Spinal cord (tissue), 10 donors: ENCODE data around the gene AHCYL1. TPM values are rescaled to one million over a fixed set of nuclear protein-coding genes. Genes with fewer than 3 reads are reported as not detected.

Experiments used
- DNase-seq, 6 donors: peaks; one replicate each; pipeline versions ENCODE4 v3.0.0 to v3.0.0-alpha.2; 2013 to 2015; ENCODE audit warnings: low spot score in 6 of 6, low read depth in 4 of 6
- H3K27ac ChIP-seq: one replicate; pipeline ENCODE4 v1.5.1; 2013; ENCODE audit warnings: low read depth, low read length, control low read depth
- H3K27me3 ChIP-seq: one replicate; pipeline ENCODE4 v1.6.1; 2013; ENCODE audit warnings: low read length; ENCODE audit not compliant: control insufficient read depth, insufficient read depth
- H3K36me3 ChIP-seq: one replicate; pipeline ENCODE4 v1.6.1; 2013; ENCODE audit warnings: low read length; ENCODE audit not compliant: control insufficient read depth, insufficient read depth
- H3K4me1 ChIP-seq: one replicate; pipeline ENCODE4 v1.6.1; 2013; ENCODE audit warnings: low read length; ENCODE audit not compliant: control insufficient read depth, insufficient read depth
- H3K4me3 ChIP-seq: one replicate; pipeline ENCODE4 v1.5.1; 2013; ENCODE audit warnings: low read depth, low read length, control low read depth
- H3K9me3 ChIP-seq: one replicate; pipeline ENCODE4 v1.6.1; 2013; ENCODE audit warnings: low read length; ENCODE audit not compliant: control insufficient read depth, insufficient read depth
- WGBS: methylation state at CpG from one replicate; pipeline ENCODE4 v1.1.5; 2013; ENCODE audit warnings: missing lambda C conversion rate; ENCODE audit not compliant: insufficient coverage; 5-methylcytosine and 5-hydroxymethylcytosine counted together
- polyA plus RNA-seq, 2 donors: library from polyadenylated mRNA; unstranded; fragments of 120-200 nt; gene quantifications; one replicate each; pipeline ENCODE4 v1.2.1, GENCODE V29; 2013; ENCODE audit not compliant: insufficient read length in 2 of 2
- total RNA-seq, 2 donors: library from RNA; depleted of rRNA in 1 of 2; stranded (reverse); fragments of 120-200 nt in 1 of 2; fragments of >200 nt in 1 of 2; gene quantifications; one replicate each; pipeline versions ENCODE4 v1.2.3 to v1.2.4, GENCODE V29; 2013 to 2014
- donor health status: healthy.

Gene AHCYL1
- total and polyA plus RNA-seq, 4 donors = 64.4 to 136 (median 98.3) TPM

GRCh38 chr1:109971559-109971958 lies 13.0 kb upstream of the AHCYL1 start:
- WGBS = no CpG with 5 or more reads among the region's 1 CpG
- no peak for DNase-seq
- Histone ChIP-seq H3K27ac (no peak overlapping the region), H3K9me3 (no peaks in the 10 kb centered on the region), H3K36me3 (no peaks in the 10 kb centered on the region), H3K4me3 (no peak overlapping the region), H3K4me1 (no peaks in the 10 kb centered on the region), H3K27me3 (no peaks in the 10 kb centered on the region)

- Histone ChIP-seq H3K27ac (no peak overlapping the region), H3K27me3 (no peaks in the 10 kb centered on the region), H3K9me3 (no peaks in the 10 kb centered on the region), H3K4me1 (no peaks in the 10 kb centered on the region), H3K36me3 (no peaks in the 10 kb centered on the region), H3K4me3 (no peak overlapping the region)
- DNase-seq = no peak
- 100% methylated on average over 1 of the region's 3 CpGs for WGBS
Observed at GRCh38 chr1:109974191-109974590, 10.4 kb upstream of the AHCYL1 start.

- Histone ChIP-seq H3K4me1 (no peaks in the 10 kb centered on the region), H3K36me3 (no peaks in the 10 kb centered on the region), H3K9me3 (no peaks in the 10 kb centered on the region), H3K4me3 (no peak overlapping the region), H3K27ac (no peak overlapping the region), H3K27me3 (no peaks in the 10 kb centered on the region)
- DNase-seq = no peak
- 80% methylated on average over 2 of the region's 3 CpGs for WGBS
Observed at GRCh38 chr1:109975718-109976117, 8.8 kb upstream of the AHCYL1 start.

- Histone ChIP-seq H3K9me3 (no peaks in the 10 kb centered on the region), H3K36me3 (no peaks in the 10 kb centered on the region), H3K27ac (no peak overlapping the region), H3K4me3 (no peak overlapping the region), H3K4me1 (no peaks in the 10 kb centered on the region), H3K27me3 (no peaks in the 10 kb centered on the region)
- DNase-seq = no peak
- WGBS = 89% methylated on average over 2 of the region's 4 CpGs
Observed at GRCh38 chr1:109976762-109977161, 7.8 kb upstream of the AHCYL1 start.

- H3K27ac ChIP-seq = no peak overlapping the region
- 92% methylated on average over 4 of the region's 8 CpGs for WGBS
- no peak for DNase-seq
Observed at GRCh38 chr1:109977225-109977624, 7.3 kb upstream of the AHCYL1 start.

GRCh38 chr1:109977657-109978378 lies 6.7 kb upstream of the AHCYL1 start:
- Histone ChIP-seq H3K4me3 (no peak overlapping the region), H3K4me1 (no peaks in the 10 kb centered on the region), H3K36me3 (no peaks in the 10 kb centered on the region), H3K9me3 (no peaks in the 10 kb centered on the region), H3K27ac (no peak overlapping the region), H3K27me3 (no peaks in the 10 kb centered on the region)
- 89% methylated on average over 12 of the region's 12 CpGs for WGBS
- no peak for DNase-seq

More at GRCh38 chr1:109977225-109977624, 7.3 kb upstream of the AHCYL1 start:
- Histone ChIP-seq H3K27me3 (no peaks in the 10 kb centered on the region), H3K4me1 (no peaks in the 10 kb centered on the region), H3K36me3 (no peaks in the 10 kb centered on the region), H3K4me3 (no peak overlapping the region), H3K9me3 (no peaks in the 10 kb centered on the region)

GRCh38 chr1:109978761-109979488 lies 5.6 kb upstream of the AHCYL1 start:
- Histone ChIP-seq H3K4me3 (no peak overlapping the region), H3K4me1 (peaks cover 2% of the 10 kb centered on the region), H3K27ac (no peak overlapping the region), H3K9me3 (no peaks in the 10 kb centered on the region), H3K27me3 (no peaks in the 10 kb centered on the region), H3K36me3 (no peaks in the 10 kb centered on the region)
- WGBS = 86% methylated on average over 8 of the region's 9 CpGs
- DNase-seq = no peak

GRCh38 chr1:109979489-109980091 lies 5.0 kb upstream of the AHCYL1 start:
- no peaks in the 10 kb centered on the region for H3K36me3 ChIP-seq

GRCh38 chr1:109980324-109981003 lies 4.1 kb upstream of the AHCYL1 start:
- Histone ChIP-seq H3K4me1 (peaks cover 11% of the 10 kb centered on the region), H3K9me3 (no peaks in the 10 kb centered on the region), H3K27me3 (no peaks in the 10 kb centered on the region), H3K36me3 (no peaks in the 10 kb centered on the region), H3K27ac (no peak overlapping the region), H3K4me3 (no peak overlapping the region)
- WGBS = 71% methylated on average over 6 of the region's 6 CpGs
- DNase-seq = no peak

More at GRCh38 chr1:109979489-109980091, 5.0 kb upstream of the AHCYL1 start:
- H3K4me3 ChIP-seq = no peak overlapping the region
- 69% methylated on average over 3 of the region's 5 CpGs for WGBS
- DNase-seq = no peak
- no peaks in the 10 kb centered on the region for H3K9me3 ChIP-seq
- no peaks in the 10 kb centered on the region for H3K27me3 ChIP-seq
- peaks cover 8% of the 10 kb centered on the region for H3K4me1 ChIP-seq
- H3K27ac ChIP-seq = no peak overlapping the region
